Measurements from ENCODE around the gene IFNL3. TPM values are rescaled to one million over a fixed set of nuclear protein-coding genes. Genes with fewer than 3 reads are reported as not detected.

The IFNL3 gene
- total RNA-seq, 4 donors from 2014 or later: not detected

GRCh38 chr19:39206122-39206521 lies 38.7 kb downstream of the IFNL3 start:
- TF ChIP-seq, protein P1, sequence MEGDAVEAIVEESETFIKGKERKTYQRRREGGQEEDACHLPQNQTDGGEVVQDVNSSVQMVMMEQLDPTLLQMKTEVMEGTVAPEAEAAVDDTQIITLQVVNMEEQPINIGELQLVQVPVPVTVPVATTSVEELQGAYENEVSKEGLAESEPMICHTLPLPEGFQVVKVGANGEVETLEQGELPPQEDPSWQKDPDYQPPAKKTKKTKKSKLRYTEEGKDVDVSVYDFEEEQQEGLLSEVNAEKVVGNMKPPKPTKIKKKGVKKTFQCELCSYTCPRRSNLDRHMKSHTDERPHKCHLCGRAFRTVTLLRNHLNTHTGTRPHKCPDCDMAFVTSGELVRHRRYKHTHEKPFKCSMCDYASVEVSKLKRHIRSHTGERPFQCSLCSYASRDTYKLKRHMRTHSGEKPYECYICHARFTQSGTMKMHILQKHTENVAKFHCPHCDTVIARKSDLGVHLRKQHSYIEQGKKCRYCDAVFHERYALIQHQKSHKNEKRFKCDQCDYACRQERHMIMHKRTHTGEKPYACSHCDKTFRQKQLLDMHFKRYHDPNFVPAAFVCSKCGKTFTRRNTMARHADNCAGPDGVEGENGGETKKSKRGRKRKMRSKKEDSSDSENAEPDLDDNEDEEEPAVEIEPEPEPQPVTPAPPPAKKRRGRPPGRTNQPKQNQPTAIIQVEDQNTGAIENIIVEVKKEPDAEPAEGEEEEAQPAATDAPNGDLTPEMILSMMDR (IDR thresholded peaks at IDR 0.05; ENCODE audit: low read depth): no peak

DNA sequence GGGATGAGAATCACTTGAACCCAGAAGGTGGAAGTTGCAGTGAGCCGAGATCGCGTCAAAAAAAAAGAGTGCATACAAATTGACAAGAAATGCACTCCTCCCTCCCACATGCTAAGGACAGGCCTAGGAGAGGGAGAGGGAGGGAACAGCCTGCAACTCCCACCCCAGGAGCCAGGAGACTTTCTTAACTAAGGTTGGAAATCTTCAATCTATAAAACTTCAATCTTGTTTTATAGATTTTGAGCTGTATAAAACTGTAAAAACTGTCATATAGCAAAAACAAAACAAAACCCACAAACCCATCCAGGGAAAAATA lies 39.4 kb downstream of the IFNL3 start:
- TF ChIP-seq, protein P1 (IDR thresholded peaks at IDR 0.05; ENCODE audit: low read depth): no peak

DNA sequence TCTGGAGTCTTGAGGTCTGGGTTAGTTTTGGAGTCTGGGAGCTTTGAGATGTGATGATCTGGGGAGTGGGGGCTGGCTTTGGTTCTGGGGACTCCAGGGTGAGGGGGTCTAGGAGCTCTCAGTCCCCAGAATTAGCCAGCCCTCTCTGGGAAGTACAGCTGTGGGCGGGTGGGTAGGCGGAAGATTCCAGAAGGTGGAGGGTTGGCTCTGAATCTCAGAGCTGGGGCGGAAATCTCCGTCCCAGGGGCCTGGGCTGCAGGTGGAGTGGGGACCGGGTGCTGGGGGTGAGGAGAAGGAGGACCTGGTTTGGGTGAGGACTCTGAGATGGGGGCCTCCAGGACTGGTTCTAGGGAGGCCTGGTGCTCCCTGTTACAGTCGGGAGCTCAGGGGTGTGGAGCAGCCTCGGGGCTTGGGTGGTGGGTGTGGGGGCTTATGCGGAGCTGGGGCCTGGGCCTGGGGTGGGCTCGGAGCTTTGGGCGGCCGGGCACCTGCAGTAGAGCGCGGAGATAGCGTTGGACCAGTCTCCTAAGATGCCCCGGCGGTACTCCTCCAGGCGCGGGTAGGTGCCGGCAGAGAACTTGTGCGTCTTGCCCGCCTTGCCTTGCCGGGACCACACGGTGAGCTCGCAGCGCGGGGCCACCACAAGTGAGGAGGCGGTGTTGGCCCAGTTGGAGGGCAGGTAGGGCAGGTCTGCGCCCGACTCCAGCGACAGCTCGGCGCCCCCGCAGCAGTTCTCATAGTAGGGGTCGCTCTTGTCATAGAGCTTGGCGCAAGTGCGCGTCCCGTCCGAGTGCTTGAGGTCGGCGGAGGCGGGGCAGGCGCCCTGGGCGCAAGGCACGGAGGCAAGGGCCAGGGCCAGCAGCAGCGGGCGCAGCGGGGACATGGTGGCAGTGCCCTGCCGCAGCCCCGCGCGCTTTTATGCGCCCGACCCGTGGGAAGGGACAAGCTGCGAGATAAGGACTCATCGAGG lies 41.1 kb downstream of the IFNL3 start, which contains the start of gene SYCN:
Gene SYCN, minus strand, starts transcription at position 892 of the 970 bp plus-strand sequence. Its CDS starts 9 bp downstream, at position 883.
- TF ChIP-seq, protein P1 (IDR thresholded peaks at IDR 0.05; ENCODE audit: low read depth): no peak

- TF ChIP-seq, protein P1 (IDR thresholded peaks at IDR 0.05; ENCODE audit: low read depth): no peak
These were observed 41.8 kb downstream of the IFNL3 start for GRCh38 chr19:39202998-39203355.

GRCh38 chr19:39200803-39201115 lies 44.0 kb downstream of the IFNL3 start:
- TF ChIP-seq, protein P1 (IDR thresholded peaks at IDR 0.05; ENCODE audit: low read depth): no peak

- TF ChIP-seq, protein P1 (IDR thresholded peaks at IDR 0.05; ENCODE audit: low read depth): no peak
These were observed 44.6 kb downstream of the IFNL3 start for GRCh38 chr19:39200066-39200802.

DNA sequence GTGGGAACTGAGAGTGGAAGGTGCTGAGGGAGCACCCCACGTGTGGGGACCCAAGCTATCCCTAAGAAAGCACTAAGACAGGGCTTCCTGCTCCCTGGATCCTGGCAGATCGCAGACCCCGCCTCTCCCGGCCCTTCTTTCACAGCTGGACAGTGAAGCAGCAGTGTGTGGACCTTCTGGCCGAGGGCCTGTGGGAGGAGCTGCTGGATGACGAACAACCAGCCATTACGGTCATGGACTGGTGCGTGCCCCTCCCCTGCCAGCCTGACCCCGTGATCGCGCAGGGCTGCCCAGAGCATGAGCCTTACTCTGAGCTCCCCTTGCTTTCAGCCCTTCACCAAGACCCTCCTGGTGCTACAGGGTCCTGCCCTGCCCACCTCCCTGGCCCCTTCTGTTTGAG lies 45.8 kb downstream of the IFNL3 start:
- TF ChIP-seq, protein P1 (IDR thresholded peaks at IDR 0.05; ENCODE audit: low read depth): no peak

All from subcutaneous adipose tissue (tissue), 4 donors.